CD4-positive, alpha-beta T cell treated with Interferon gamma for 1 hour (primary cell): ENCODE measurements around the gene IGDCC3.

Experiments
- DNase-seq: peaks from one replicate; pipeline ENCODE4 v3.0.0-alpha.2; 2020

Gene IGDCC3

GRCh38 chr15:65318870-65319356 lies 58.9 kb downstream of the IGDCC3 start:
- peak; percentile 74 for DNase-seq

GRCh38 chr15:65312400-65312916 lies 65.3 kb downstream of the IGDCC3 start:
- DNase-seq: no peak

GRCh38 chr15:65311760-65312159 lies 66.0 kb downstream of the IGDCC3 start:
- DNase-seq: no peak

GRCh38 chr15:65310431-65311137 lies 67.2 kb downstream of the IGDCC3 start:
- DNase-seq: no peak

GRCh38 chr15:65309882-65310418 lies 67.9 kb downstream of the IGDCC3 start:
- DNase-seq: no peak

GRCh38 chr15:65307978-65308377 lies 69.8 kb downstream of the IGDCC3 start:
- DNase-seq: no peak

GRCh38 chr15:65306551-65306950 lies 71.3 kb downstream of the IGDCC3 start:
- no peak for DNase-seq

GRCh38 chr15:65305776-65306175 lies 72.0 kb downstream of the IGDCC3 start:
- DNase-seq: no peak

- DNase-seq: no peak
Observed at GRCh38 chr15:65305150-65305758, 72.5 kb downstream of the IGDCC3 start.

- DNase-seq: peak; percentile 82
Observed at GRCh38 chr15:65304381-65305149, 73.2 kb downstream of the IGDCC3 start, which contains the start of gene RNU5B-1. RNU5B-1 (plus strand) TSS chr15:65304677.

- no peak for DNase-seq
Observed at GRCh38 chr15:65303687-65304380, 74.0 kb downstream of the IGDCC3 start.

- no peak for DNase-seq
Observed at GRCh38 chr15:65302061-65302460, 75.7 kb downstream of the IGDCC3 start.

- DNase-seq: no peak
Observed at GRCh38 chr15:65300924-65301441, 76.8 kb downstream of the IGDCC3 start.

- no peak for DNase-seq
Observed at GRCh38 chr15:65298731-65299130, 79.1 kb downstream of the IGDCC3 start.

- DNase-seq: no peak
Observed at GRCh38 chr15:65292938-65293518, 84.8 kb downstream of the IGDCC3 start.

- DNase-seq: no peak
Observed at GRCh38 chr15:65290228-65290627, 87.6 kb downstream of the IGDCC3 start.

- DNase-seq: no peak
Observed at GRCh38 chr15:65289261-65289854, 88.4 kb downstream of the IGDCC3 start.

GRCh38 chr15:65287520-65287855 lies 90.3 kb downstream of the IGDCC3 start:
- no peak for DNase-seq

GRCh38 chr15:65286704-65287519 lies 90.9 kb downstream of the IGDCC3 start, which contains the start of gene PARP16:
PARP16 (minus strand) TSS chr15:65286883; CDS start chr15:65286426, 457 bp downstream.
- DNase-seq: peak; percentile 94

GRCh38 chr15:65286069-65286703 lies 91.6 kb downstream of the IGDCC3 start:
- no peak for DNase-seq
